Measurements from ENCODE around the gene MLLT1. TPM values are rescaled to one million over a fixed set of nuclear protein-coding genes. Genes with fewer than 3 reads are reported as not detected.
A peak's percentile ranks its signal among the peaks of the same experiment; 100 is the strongest.

The MLLT1 gene
- total and polyA plus RNA-seq, 5 donors = 34.8 to 67.3 (median 64.7) TPM

GRCh38 chr19:6213696-6214641 lies 65.8 kb downstream of the MLLT1 start:
- WGBS = 88% methylated on average over 32 of the region's 32 CpGs
- peak in 1 of 3 donors; percentile 59 for DNase-seq
- intact Hi-C loops (cut with DNase I) = no loop called here
- Histone ChIP-seq H3K4me1 (ENCODE audit: control insufficient read depth, insufficient read depth, low read length) (peaks cover 16% of the 10 kb centered on the region), H3K27ac (ENCODE audit: low read length) (no peak overlapping the region), H3K4me3 (ENCODE audit: low read length) (no peak overlapping the region), H3K27me3 (ENCODE audit: control insufficient read depth, insufficient read depth) (no peaks in the 10 kb centered on the region), H3K9me3 (ENCODE audit: control insufficient read depth, low read length) (no peaks in the 10 kb centered on the region)
- ATAC-seq = no peak

GRCh38 chr19:6213266-6213595 lies 66.5 kb downstream of the MLLT1 start:
- H3K9me3 ChIP-seq (ENCODE audit: control insufficient read depth, low read length) = no peaks in the 10 kb centered on the region
- ATAC-seq (no peak), DNase-seq (peak in 1 of 3 donors; percentile 54)
- no peak overlapping the region for H3K27ac ChIP-seq (ENCODE audit: low read length)
- H3K4me1 ChIP-seq (ENCODE audit: control insufficient read depth, insufficient read depth, low read length) = peaks cover 10% of the 10 kb centered on the region
- no peaks in the 10 kb centered on the region for H3K27me3 ChIP-seq (ENCODE audit: control insufficient read depth, insufficient read depth)
- intact Hi-C loops (cut with DNase I) = no loop called here
- H3K4me3 ChIP-seq (ENCODE audit: low read length) = no peak overlapping the region
- 92% methylated on average over 12 of the region's 12 CpGs for WGBS

GRCh38 chr19:6212403-6213265 lies 67.1 kb downstream of the MLLT1 start:
- no peak overlapping the region for H3K27ac ChIP-seq (ENCODE audit: low read length)
- ATAC-seq = no peak
- peaks cover 4% of the 10 kb centered on the region for H3K4me1 ChIP-seq (ENCODE audit: control insufficient read depth, insufficient read depth, low read length)
- H3K9me3 ChIP-seq (ENCODE audit: control insufficient read depth, low read length) = no peaks in the 10 kb centered on the region
- H3K27me3 ChIP-seq (ENCODE audit: control insufficient read depth, insufficient read depth) = no peaks in the 10 kb centered on the region
- peak in 2 of 3 donors; percentile 49 to 52 for DNase-seq
- WGBS = 93% methylated on average over 53 of the region's 53 CpGs
- no peak overlapping the region for H3K4me3 ChIP-seq (ENCODE audit: low read length)
- intact Hi-C loops (cut with DNase I) = no loop called here

GRCh38 chr19:6211632-6212402 lies 68.0 kb downstream of the MLLT1 start:
- 89% methylated on average over 43 of the region's 43 CpGs for WGBS

GRCh38 chr19:6210721-6211600 lies 68.8 kb downstream of the MLLT1 start:
- intact Hi-C loops (cut with DNase I) = no loop called here
- no peak overlapping the region for H3K4me3 ChIP-seq (ENCODE audit: low read length)
- H3K4me1 ChIP-seq (ENCODE audit: control insufficient read depth, insufficient read depth, low read length) = no peaks in the 10 kb centered on the region
- no peak overlapping the region for H3K27ac ChIP-seq (ENCODE audit: low read length)
- ATAC-seq = peak in 1 of 2 donors; percentile 4
- peak in 2 of 3 donors; percentile 46 to 48 for DNase-seq
- 80% methylated on average over 32 of the region's 32 CpGs for WGBS
- no peaks in the 10 kb centered on the region for H3K27me3 ChIP-seq (ENCODE audit: control insufficient read depth, insufficient read depth)
- no peaks in the 10 kb centered on the region for H3K9me3 ChIP-seq (ENCODE audit: control insufficient read depth, low read length)

More at GRCh38 chr19:6211632-6212402, 68.0 kb downstream of the MLLT1 start:
- intact Hi-C loops (cut with DNase I) = no loop called here
- H3K4me3 ChIP-seq (ENCODE audit: low read length) = no peak overlapping the region
- H3K27me3 ChIP-seq (ENCODE audit: control insufficient read depth, insufficient read depth) = no peaks in the 10 kb centered on the region
- no peaks in the 10 kb centered on the region for H3K9me3 ChIP-seq (ENCODE audit: control insufficient read depth, low read length)
- DNase-seq (peak in 2 of 3 donors; percentile 40 to 61), ATAC-seq (no peak)
- H3K27ac ChIP-seq (ENCODE audit: low read length) = no peak overlapping the region
- H3K4me1 ChIP-seq (ENCODE audit: control insufficient read depth, insufficient read depth, low read length) = no peaks in the 10 kb centered on the region

- WGBS = 89% methylated on average over 7 of the region's 7 CpGs
- H3K27me3 ChIP-seq (ENCODE audit: control insufficient read depth, insufficient read depth) = no peaks in the 10 kb centered on the region
- intact Hi-C loops (cut with DNase I) = no loop called here
- H3K9me3 ChIP-seq (ENCODE audit: control insufficient read depth, low read length) = no peaks in the 10 kb centered on the region
- H3K27ac ChIP-seq (ENCODE audit: low read length) = no peak overlapping the region
- ATAC-seq (no peak), DNase-seq (no peak)
- H3K4me1 ChIP-seq (ENCODE audit: control insufficient read depth, insufficient read depth, low read length) = no peaks in the 10 kb centered on the region
- H3K4me3 ChIP-seq (ENCODE audit: low read length) = no peak overlapping the region
Measured at GRCh38 chr19:6210091-6210490, 69.7 kb downstream of the MLLT1 start.

- intact Hi-C loops (cut with DNase I) = no loop called here
- Histone ChIP-seq H3K4me3 (ENCODE audit: low read length) (no peak overlapping the region), H3K4me1 (ENCODE audit: control insufficient read depth, insufficient read depth, low read length) (no peaks in the 10 kb centered on the region), H3K9me3 (ENCODE audit: control insufficient read depth, low read length) (no peaks in the 10 kb centered on the region), H3K27ac (ENCODE audit: low read length) (no peak overlapping the region), H3K27me3 (ENCODE audit: control insufficient read depth, insufficient read depth) (no peaks in the 10 kb centered on the region)
- ATAC-seq (no peak), DNase-seq (no peak)
- WGBS = 65% methylated on average over 4 of the region's 4 CpGs
Measured at GRCh38 chr19:6209680-6210079, 70.1 kb downstream of the MLLT1 start.

GRCh38 chr19:6209233-6209632 lies 70.5 kb downstream of the MLLT1 start:
- WGBS = 74% methylated on average over 4 of the region's 4 CpGs
- Histone ChIP-seq H3K9me3 (ENCODE audit: control insufficient read depth, low read length) (no peaks in the 10 kb centered on the region), H3K4me3 (ENCODE audit: low read length) (no peak overlapping the region), H3K27me3 (ENCODE audit: control insufficient read depth, insufficient read depth) (no peaks in the 10 kb centered on the region), H3K27ac (ENCODE audit: low read length) (no peak overlapping the region), H3K4me1 (ENCODE audit: control insufficient read depth, insufficient read depth, low read length) (no peaks in the 10 kb centered on the region)
- ATAC-seq (no peak), DNase-seq (no peak)
- intact Hi-C loops (cut with DNase I) = no loop called here

- no peak overlapping the region for H3K27ac ChIP-seq (ENCODE audit: low read length)
- ATAC-seq (no peak), DNase-seq (peak in 1 of 3 donors; percentile 43)
- no peaks in the 10 kb centered on the region for H3K4me1 ChIP-seq (ENCODE audit: control insufficient read depth, insufficient read depth, low read length)
- H3K4me3 ChIP-seq (ENCODE audit: low read length) = no peak overlapping the region
- H3K27me3 ChIP-seq (ENCODE audit: control insufficient read depth, insufficient read depth) = no peaks in the 10 kb centered on the region
- intact Hi-C loops (cut with DNase I) = no loop called here
- no peaks in the 10 kb centered on the region for H3K9me3 ChIP-seq (ENCODE audit: control insufficient read depth, low read length)
- WGBS = 87% methylated on average over 19 of the region's 19 CpGs
Measured at GRCh38 chr19:6204866-6205723, 74.7 kb downstream of the MLLT1 start.
